ENCODE data around the gene VPS26C. TPM values are rescaled to one million over a fixed set of nuclear protein-coding genes. Genes with fewer than 3 reads are reported as not detected.

VPS26C gene
- polyA plus RNA-seq, 1 of the 3 experiments (the other 2 are of a cell fraction), result 34.8 TPM

DNA sequence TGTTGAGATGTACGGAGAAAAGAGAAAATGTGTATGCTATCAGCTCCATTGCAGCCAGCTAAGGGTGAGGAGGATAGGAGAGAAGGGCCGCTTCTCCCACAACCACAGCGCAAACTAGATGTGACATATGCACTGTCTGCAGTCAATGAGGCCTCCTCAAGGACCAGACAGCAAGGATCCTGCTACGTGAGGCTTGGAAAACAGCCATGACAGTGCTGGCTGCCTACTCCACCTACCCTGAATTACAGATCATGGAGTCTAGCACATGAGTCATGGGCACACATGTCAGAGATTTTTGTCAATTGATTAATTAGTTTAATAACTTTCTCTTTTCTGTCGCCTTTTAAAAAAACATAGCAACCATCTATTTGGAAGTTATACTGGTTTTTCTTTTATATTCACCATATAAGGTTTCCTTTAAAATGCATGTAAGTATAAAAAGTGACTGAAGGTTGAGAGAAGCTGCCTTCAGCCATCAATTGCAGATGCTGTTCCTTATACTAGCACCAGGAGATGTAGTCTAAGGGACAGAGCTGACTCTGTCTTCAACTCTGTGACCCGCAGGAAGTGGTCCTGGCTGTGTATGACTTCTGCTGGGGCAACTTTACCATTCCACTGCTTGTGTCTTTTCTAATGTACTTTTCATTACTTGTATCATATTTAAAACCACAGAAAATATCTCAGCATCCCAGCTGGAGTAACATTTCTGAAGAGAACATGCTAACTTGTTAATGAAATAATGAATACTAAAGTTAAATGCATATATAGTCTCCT, 3.1 kb downstream of the VPS26C start:
- no peaks in the 10 kb centered on the region for H3K27me3 ChIP-seq (ENCODE audit: insufficient read depth)
- H3K79me2 ChIP-seq (ENCODE audit: insufficient read depth), result peaks cover 88% of the 10 kb centered on the region
- H3K36me3 ChIP-seq (replicated peaks in 1 of 2; ENCODE audit: control insufficient read depth in 1 of 2, insufficient read depth in 2 of 2, low read length in 1 of 2), result peaks cover 14 to 28% of the 10 kb centered on the region in 2 experiments
- TF ChIP-seq, protein P1, sequence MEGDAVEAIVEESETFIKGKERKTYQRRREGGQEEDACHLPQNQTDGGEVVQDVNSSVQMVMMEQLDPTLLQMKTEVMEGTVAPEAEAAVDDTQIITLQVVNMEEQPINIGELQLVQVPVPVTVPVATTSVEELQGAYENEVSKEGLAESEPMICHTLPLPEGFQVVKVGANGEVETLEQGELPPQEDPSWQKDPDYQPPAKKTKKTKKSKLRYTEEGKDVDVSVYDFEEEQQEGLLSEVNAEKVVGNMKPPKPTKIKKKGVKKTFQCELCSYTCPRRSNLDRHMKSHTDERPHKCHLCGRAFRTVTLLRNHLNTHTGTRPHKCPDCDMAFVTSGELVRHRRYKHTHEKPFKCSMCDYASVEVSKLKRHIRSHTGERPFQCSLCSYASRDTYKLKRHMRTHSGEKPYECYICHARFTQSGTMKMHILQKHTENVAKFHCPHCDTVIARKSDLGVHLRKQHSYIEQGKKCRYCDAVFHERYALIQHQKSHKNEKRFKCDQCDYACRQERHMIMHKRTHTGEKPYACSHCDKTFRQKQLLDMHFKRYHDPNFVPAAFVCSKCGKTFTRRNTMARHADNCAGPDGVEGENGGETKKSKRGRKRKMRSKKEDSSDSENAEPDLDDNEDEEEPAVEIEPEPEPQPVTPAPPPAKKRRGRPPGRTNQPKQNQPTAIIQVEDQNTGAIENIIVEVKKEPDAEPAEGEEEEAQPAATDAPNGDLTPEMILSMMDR (IDR thresholded peaks at IDR 0.05), result no peak
- no peak for TF ChIP-seq EP300 (IDR thresholded peaks at IDR 0.05; ENCODE audit: borderline replicate concordance in 1 of 2, low read depth in 1 of 2, low read length in 1 of 2)
- TF ChIP-seq, protein P2, sequence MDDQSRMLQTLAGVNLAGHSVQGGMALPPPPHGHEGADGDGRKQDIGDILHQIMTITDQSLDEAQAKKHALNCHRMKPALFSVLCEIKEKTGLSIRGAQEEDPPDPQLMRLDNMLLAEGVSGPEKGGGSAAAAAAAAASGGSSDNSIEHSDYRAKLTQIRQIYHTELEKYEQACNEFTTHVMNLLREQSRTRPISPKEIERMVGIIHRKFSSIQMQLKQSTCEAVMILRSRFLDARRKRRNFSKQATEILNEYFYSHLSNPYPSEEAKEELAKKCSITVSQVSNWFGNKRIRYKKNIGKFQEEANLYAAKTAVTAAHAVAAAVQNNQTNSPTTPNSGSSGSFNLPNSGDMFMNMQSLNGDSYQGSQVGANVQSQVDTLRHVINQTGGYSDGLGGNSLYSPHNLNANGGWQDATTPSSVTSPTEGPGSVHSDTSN (IDR thresholded peaks at IDR 0.05), result no peak
- TF ChIP-seq NRF1 (IDR thresholded peaks at IDR 0.05; ENCODE audit: low read depth, low read length), result no peak
- TF ChIP-seq, protein P3, sequence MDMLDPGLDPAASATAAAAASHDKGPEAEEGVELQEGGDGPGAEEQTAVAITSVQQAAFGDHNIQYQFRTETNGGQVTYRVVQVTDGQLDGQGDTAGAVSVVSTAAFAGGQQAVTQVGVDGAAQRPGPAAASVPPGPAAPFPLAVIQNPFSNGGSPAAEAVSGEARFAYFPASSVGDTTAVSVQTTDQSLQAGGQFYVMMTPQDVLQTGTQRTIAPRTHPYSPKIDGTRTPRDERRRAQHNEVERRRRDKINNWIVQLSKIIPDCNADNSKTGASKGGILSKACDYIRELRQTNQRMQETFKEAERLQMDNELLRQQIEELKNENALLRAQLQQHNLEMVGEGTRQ (IDR thresholded peaks at IDR 0.05; ENCODE audit: borderline replicate concordance, low read depth, low read length), result no peak
- TF ChIP-seq TEAD4 (IDR thresholded peaks at IDR 0.05; ENCODE audit: borderline replicate concordance, insufficient read depth), result no peak
- TF ChIP-seq FOXM1 (IDR thresholded peaks at IDR 0.05; ENCODE audit: low read depth), result no peak
- TF ChIP-seq SIN3A (IDR thresholded peaks at IDR 0.05; ENCODE audit: borderline replicate concordance, low read depth, low read length), result no peak
- TF ChIP-seq POLR2AphosphoS5 (IDR thresholded peaks at IDR 0.05; ENCODE audit: low read depth, low read length), result no peak
- TF ChIP-seq CHD2 (IDR thresholded peaks at IDR 0.05; ENCODE audit: low read length, partially characterized antibody), result no peak
- no peak for TF ChIP-seq MEF2A (IDR thresholded peaks at IDR 0.05; ENCODE audit: borderline replicate concordance, low read depth)
- no peak for TF ChIP-seq GABPA (IDR thresholded peaks at IDR 0.05; ENCODE audit: low read depth)
- no peak for TF ChIP-seq RXRA (IDR thresholded peaks at IDR 0.05; ENCODE audit: borderline replicate concordance, low read depth)
- TF ChIP-seq EZH2phosphoT487 (IDR thresholded peaks at IDR 0.05; ENCODE audit: borderline replicate concordance, low read depth), result no peak
- TF ChIP-seq FOSL2 (IDR thresholded peaks at IDR 0.05; ENCODE audit: borderline replicate concordance, low read depth), result no peak
- TF ChIP-seq, protein P4, sequence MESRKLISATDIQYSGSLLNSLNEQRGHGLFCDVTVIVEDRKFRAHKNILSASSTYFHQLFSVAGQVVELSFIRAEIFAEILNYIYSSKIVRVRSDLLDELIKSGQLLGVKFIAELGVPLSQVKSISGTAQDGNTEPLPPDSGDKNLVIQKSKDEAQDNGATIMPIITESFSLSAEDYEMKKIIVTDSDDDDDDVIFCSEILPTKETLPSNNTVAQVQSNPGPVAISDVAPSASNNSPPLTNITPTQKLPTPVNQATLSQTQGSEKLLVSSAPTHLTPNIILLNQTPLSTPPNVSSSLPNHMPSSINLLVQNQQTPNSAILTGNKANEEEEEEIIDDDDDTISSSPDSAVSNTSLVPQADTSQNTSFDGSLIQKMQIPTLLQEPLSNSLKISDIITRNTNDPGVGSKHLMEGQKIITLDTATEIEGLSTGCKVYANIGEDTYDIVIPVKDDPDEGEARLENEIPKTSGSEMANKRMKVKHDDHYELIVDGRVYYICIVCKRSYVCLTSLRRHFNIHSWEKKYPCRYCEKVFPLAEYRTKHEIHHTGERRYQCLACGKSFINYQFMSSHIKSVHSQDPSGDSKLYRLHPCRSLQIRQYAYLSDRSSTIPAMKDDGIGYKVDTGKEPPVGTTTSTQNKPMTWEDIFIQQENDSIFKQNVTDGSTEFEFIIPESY (IDR thresholded peaks at IDR 0.05; ENCODE audit: borderline replicate concordance, low read depth), result no peak
- no peak for TF ChIP-seq SMC3 (IDR thresholded peaks at IDR 0.05; ENCODE audit: low read depth, low read length)
- TF ChIP-seq, protein P5, sequence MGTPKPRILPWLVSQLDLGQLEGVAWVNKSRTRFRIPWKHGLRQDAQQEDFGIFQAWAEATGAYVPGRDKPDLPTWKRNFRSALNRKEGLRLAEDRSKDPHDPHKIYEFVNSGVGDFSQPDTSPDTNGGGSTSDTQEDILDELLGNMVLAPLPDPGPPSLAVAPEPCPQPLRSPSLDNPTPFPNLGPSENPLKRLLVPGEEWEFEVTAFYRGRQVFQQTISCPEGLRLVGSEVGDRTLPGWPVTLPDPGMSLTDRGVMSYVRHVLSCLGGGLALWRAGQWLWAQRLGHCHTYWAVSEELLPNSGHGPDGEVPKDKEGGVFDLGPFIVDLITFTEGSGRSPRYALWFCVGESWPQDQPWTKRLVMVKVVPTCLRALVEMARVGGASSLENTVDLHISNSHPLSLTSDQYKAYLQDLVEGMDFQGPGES (IDR thresholded peaks at IDR 0.05; ENCODE audit: low read depth, low read length), result no peak
- no peak for TF ChIP-seq RAD21 (IDR thresholded peaks at IDR 0.05; ENCODE audit: low read length)
- TF ChIP-seq, protein P6, sequence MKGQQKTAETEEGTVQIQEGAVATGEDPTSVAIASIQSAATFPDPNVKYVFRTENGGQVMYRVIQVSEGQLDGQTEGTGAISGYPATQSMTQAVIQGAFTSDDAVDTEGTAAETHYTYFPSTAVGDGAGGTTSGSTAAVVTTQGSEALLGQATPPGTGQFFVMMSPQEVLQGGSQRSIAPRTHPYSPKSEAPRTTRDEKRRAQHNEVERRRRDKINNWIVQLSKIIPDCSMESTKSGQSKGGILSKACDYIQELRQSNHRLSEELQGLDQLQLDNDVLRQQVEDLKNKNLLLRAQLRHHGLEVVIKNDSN (IDR thresholded peaks at IDR 0.05; ENCODE audit: borderline replicate concordance, low read depth), result no peak
- no peaks in the 10 kb centered on the region for H3F3A ChIP-seq (replicated peaks; ENCODE audit: insufficient read depth)
- CTCF ChIA-PET, result no interaction called here
- no peaks in the 10 kb centered on the region for H3K9me2 ChIP-seq
- H2AFZ ChIP-seq (ENCODE audit: low read depth), result no peak overlapping the region
- peaks cover 28% of the 10 kb centered on the region; the same call in 1 of the 2 replicates for H4K20me1 ChIP-seq (ENCODE audit: insufficient read depth)
- H3K27ac ChIP-seq (ENCODE audit: low read depth in 2 of 2, low read length in 1 of 2), result no peak overlapping the region
- no peaks in the 10 kb centered on the region for H3K9me3 ChIP-seq
- H3K4me1 ChIP-seq (ENCODE audit: control insufficient read depth in 1 of 2, insufficient read depth in 2 of 2, low read depth in 1 of 2, low read length in 1 of 2), result peaks cover 0 to 10% of the 10 kb centered on the region in 2 experiments; a peak in 3 of 4 replicates
- no peak overlapping the region for H3K9ac ChIP-seq
- no peak for DNase-seq
- POLR2A ChIA-PET, result no interaction called here
- no peak overlapping the region for H3K4me2 ChIP-seq
- no peak overlapping the region for H3K4me3 ChIP-seq (ENCODE audit: low read depth in 2 of 2, low read length in 1 of 2)
- WGBS (ENCODE audit: low lambda C conversion rate), result 85% methylated on average over 6 of the region's 6 CpGs

Data from SK-N-SH (cell line).